HT-29 (cell line): ENCODE measurements around the gene SUN5. TPM values are rescaled to one million over a fixed set of nuclear protein-coding genes. Genes with fewer than 3 reads are reported as not detected.
"Not testable (repeated sequence)": the region's sequence is repeated elsewhere in the genome, so short reads cannot be mapped to it uniquely, and the experiment has no call there.

Experiments used
- DNase-seq: peaks from one replicate; pipeline ENCODE4 v3.0.0-alpha.2; 2015; ENCODE audit warnings: low spot score
- total RNA-seq: library from RNA; depleted of rRNA; stranded (reverse); fragments of >200 nt; shearing (Covaris generic); gene quantifications from 2 replicates; pipeline ENCODE4 v1.2.3, GENCODE V29; 2014

SUN5 gene
- total RNA-seq, 1 experiment from 2014 or later = not detected

DNA sequence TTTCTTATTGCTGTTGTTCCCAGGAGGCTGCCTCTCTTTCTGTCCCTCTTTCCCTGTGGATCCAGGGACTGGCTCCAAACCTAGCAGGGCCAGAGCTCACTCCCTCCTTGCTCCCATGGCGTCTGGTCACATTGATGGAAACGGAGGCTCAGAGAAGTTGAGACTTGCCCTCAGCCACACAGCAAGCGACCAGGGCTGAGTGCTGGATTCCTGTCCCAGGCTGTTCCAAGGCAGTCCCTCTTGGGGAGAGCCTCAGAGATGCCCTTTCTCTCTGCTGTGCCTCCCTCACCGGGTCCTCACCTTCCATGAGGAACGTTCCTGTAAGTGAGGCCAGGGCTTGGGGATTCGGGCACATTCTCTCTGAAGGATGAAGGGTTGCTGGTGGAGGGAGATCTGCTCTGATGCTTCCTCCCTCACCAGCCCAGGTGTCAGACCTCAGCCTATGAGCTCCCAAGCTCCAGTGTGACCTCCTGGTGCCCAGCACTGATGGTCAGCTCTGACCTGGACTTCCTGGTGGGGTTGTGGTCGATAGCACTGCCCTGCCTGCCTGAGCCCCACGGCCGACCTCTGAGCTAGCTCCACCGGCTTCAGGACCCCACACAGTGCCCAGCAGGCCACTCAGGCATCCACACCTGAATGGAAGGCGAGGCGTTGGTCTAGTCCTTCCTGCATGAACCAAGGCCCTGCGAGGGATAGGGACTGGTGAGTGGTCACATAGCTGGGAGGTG, 26.8 kb downstream of the SUN5 start:
- no peak for DNase-seq

DNA sequence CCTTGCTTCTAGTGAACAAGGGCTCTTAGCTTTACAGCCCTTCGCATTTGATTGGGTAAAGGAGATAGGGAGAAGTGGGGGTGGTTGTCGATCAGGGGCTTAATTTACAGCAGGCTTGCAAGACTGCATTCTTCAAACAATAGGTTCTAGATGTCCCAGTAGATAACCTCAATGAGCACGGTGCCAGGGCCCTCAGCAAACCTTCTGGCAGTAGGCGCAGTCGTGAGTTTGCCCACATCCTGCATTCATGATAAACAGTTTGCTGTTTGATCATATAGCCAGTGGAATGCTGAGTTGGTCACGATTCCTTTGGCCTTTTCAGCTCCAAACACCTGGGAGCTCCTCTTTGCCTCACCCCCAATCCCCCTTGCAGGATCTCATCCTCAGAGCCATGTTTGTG, 27.5 kb downstream of the SUN5 start:
- DNase-seq = no peak

DNA sequence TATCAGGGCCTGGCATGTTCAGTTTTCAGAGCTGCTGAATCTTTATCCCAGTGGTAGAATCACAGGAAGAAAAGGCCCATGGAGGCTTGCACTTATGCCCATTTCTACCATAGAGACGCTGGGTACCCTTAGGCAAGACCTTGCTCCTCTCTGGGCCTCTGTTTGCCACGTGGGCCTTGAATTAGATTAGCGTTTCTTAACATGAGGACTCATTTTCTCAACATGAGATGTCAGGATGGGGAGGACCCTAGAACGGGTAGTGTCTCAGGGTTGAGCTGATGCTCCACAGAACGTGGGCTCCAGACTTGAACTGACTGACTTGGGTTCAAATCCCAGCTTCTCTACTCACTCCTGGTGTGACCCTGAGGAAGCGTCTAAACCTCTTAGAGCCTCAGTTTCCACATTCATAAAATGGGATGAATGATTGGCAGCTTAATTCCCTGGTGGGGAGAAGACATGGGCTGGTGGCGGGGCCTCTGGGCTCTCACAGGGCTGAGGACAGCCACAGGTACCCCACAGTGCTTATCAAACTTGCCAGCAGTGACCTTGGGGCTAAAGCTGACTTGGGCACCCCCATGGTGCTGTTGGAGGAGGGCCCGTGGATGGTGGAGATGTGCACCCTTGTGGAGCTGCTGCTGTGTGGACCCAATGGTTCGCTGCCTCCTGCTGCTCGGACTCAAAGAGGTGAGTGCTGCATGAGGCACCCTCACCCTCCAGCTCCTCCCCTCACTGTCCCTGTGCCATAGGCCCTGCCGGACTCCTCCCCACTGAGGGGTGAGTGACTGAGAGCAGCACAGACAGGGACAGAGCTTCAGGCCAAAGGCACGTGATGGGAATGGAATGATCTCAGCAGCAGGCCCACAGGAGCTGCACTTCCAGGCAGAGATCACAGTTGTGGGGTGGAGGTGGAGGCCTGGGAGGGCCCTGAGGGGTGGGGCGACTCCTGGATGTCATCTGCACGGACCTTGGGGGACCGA, 28.2 kb downstream of the SUN5 start:
- no peak for DNase-seq

DNA sequence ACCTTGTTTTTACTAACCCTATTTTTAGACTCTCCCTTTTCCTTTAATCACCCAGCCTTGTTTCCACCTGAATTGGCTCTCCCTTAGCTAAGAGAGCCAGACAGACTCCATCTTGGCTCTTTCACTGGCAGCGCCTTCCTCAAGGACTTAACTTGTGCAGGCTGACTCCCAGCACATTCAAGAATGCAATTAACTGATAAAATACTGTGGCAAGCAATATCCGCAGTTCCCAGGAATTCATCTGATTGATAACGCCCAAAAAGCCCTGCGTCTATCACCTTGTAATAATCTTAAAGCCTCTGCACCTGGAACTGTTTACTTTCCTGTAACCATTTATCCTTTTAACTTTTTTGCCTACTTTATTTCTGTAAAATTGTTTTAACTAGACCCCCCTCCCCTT, 29.1 kb downstream of the SUN5 start:
- not testable (repeated sequence) for DNase-seq

DNA sequence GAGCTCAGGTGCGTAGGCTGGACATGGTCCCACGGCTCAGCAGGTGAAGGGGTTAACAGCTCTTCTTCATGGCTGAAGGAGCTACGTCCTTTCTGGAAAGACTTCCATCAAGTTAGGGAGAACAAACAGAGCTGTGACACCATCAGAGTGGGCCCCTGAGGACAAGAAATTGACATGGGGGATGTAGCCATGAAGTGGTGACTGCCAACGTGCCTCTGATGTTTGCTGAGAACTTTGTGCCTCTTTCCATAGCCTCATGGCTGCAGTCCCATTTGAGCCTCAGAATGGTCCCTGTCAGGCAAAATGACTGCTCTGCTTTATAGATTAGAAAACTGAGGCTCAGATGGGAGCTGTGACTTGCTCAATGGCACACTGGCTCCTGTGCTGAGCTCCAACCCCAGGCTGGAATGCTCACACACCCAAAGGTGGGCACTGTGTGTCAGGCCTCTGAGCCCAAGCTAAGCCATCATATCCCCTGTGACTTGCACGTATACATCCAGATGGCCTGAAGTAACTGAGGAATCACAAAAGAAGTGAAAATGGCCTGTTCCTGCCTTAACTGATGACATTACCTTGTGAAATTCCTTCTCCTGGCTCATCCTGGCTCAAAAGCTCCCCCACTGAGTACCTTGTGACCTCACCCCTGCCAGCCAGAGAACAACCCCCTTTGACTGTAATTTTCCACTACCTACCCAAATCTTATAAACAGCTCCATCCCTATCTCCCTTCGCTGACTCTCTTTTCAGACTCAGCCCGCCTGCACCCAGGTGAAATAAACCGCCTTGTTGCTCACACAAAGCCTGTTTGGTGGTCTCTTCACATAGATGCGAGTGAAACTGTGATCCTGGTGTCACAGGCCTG, 29.8 kb downstream of the SUN5 start:
- DNase-seq = not testable (repeated sequence)

DNA sequence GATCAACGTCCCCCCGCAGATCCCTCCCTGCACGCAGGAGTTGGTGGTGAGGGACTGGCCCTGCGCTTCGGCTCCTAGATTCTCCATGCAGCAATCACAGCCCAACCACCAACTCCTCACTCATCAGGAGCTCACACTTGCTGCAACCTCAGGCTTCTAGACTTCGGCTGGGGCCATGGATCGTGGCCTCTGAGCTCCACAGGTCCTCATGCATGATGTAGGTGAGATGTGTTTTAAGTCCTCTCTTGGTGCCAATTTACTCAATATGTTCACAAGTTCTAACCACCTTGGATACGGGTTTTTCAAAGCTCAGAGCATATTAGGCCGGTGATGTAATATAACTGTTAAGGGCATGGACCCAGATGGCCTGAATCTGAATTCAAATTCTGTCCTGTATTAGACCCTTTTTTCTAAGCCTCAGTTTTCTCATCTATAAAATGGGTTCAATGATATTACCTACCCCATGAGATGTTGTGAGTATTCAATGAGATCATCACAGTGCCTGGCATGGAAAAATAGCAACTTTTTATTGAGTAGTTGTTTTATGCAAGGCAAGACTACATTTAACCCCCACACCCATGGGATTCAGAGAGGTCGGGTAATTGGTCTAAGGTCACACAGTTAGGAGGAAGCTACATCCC, 31.0 kb downstream of the SUN5 start:
- no peak for DNase-seq

DNA sequence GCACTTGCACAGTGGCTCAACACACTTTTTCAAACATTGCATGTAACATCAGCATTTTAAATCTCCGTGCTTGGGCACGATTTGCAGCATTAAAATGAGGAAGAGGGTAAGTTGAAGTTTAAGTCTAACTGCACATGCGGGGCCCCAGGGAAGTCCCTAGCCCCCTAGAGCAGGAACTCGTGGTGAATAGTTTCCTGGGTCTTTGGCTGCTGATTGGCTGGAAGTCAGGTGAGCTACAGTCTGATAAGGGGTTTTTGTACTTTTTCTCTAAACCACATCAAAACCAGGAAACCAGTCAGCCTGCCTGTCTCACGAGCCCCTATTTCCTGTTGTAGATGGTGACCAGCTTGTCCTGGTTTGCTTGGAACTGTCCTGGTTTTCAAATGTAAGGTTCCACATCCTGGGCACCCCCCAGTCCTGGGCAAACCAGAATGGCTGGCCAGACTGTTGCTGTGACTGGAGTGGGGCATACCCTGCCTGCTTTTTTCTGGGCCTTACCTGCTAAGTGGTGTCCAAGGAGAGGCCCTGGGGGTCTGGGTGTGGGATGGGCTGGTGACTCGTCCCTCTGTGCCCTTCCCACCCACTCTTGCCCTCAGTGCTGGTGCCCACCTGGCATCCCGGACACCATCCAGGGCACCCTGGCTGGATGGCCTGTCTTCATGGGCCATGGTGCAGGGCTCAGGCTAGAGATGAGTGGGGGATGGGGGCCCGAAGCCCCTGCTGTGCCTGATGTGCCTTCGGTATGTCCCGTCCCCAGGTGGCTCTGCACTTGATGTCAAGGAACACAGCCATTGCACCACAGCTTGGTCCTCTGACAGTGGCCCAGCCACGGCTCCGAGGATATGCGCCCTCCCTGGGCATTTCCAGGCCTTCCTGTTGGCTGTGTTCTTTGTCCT, 31.8 kb downstream of the SUN5 start:
- DNase-seq = no peak

DNA sequence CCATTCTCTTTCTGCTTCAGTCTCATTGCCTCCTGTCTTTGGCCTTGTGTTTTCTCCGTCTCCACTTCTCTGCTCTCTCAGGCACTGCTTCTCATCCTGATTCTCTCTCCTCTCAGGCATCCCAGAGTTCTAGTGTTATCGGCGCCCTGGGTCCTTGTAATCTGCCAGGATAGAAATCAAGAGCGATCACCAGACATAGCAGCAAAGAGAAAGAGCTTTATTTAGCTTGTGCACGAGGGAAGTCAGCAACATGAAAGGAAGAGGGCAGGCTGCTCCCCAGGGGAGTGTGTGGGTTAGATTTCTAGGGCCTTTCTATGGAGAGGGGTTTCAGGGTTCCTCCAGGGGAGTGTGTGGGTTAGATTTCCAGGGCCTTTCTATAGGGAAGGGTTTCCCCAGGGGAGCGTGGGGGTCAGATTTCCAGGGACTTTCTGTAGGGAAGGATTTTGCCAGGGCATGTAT, 32.5 kb downstream of the SUN5 start:
- no peak for DNase-seq

DNA sequence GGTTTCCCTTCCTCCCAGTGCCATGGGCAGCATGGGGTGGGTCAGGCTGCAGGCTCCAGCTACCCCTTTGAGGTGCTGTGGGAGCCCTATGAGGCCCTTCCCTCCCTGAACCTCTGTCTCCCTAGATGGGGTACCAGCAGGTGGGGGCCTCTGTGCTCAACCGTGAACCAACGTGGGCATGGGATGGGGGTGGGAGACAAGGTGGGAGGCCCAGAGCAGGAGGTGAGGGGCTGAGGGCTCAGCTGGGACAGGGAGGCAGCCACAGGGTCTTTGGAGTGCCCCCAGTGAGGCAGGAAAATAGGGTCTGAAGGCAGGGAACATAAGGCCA, 33.3 kb downstream of the SUN5 start:
- DNase-seq = no peak

DNA sequence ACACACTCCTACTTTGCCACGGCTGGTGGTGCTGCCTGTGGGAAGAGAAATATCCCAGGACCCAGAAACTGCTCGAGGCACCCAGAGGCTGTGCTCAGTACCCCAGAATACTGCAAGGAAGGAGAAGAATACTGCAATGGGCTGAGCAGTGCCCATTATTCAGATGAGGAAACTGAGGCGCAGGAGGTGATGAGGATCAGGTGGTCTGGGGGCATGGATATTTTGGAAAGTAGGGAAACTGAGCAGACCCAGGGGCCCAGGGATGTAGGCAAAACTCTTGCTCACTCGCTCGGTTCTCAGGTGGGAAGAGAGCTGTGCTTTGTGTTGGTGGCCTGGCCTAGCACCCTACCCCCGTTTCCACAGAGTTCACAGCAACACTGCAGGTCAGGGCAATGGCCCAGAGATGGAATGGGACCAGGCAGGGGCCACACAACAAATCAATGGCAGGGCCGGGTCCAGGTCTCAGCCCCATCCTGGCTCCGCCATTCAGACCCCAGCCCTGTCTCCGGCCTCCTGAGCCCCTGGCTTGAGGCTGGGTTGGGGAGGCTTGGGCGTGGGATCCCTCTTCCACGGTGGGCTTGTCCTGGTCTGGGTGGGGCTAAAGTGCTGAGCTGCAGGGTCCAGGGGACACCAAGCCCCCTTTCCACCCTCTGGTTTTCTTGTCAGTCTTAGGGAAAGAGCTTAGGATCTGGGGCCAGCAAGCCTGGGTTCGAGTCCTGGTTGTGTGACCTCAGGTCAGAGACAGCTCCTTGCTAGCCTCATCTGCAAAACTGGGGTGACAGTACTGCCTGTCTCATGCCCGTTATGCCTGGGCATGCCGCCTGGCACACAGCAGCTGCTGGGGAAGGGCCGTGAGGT, 33.9 kb downstream of the SUN5 start:
- DNase-seq = no peak

DNA sequence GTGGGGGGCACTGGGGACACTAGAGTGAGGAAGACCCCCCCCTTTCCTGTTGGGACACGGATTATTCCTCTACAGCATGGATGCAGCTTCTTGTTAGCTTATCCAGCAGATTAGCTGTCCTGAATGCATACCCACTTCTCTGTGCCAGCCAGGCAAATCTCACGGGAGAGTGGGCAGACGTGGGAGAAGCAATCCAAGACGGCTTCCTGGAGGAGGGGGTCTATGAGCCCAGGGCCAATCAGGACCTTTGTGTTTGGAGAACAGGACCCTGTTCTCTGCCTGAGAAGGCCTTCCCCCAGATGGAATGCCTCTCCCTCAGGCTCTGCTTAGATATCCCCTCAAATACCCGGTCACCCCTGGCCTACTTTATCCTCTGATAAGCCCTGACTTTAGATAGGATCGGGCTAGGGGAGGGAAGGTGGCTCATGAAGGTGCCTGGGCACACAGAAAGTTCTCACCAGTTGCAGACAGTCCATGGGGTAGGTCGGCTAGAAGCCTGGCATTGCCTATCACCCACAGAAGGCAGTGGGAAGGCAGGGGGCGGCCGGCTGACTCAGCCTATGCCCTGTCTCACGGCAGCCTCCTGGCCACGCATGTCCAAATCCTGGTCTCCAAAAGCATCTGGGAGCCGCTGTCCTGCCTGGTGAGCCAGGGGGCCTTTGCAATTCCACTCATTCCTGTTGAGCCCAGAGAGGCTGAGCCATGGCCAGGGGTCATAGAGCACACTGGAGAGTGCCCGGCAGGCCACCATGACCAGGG, 34.7 kb downstream of the SUN5 start:
- DNase-seq = no peak

DNA sequence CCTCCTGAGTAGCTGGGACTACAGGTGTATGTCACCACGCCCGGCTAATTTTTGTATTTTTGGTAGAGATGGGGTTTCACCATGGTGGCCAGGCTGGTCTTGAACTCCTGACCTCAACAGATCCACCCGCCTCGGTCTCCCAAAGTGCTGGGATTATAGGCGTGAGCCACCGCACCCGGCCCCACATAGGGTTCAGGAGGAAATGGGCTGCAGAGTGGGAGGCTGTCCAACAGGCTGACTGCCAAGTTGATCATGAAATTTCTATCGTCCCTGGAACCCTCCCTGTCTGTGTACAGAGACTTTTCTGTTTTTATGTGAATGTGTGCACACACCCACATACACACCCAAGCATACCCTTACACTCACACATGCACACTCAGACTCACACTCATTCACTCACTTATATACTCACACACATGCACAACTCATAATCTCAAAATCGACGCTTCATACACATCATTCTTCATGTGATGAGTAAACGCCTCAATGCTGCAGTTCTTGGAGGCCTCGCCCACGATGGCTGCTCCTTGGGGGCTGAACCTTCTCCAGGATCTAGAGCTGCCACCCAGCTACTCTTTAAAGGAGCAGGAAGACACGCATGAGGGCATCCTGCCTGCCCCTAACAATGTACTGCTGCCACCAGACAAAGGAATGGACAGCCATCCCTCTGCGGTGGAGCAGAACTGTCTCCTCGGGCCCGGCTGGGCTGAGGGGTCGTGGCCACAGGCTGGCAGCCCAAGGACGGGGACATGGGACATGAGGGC, 35.6 kb downstream of the SUN5 start:
- DNase-seq = no peak

DNA sequence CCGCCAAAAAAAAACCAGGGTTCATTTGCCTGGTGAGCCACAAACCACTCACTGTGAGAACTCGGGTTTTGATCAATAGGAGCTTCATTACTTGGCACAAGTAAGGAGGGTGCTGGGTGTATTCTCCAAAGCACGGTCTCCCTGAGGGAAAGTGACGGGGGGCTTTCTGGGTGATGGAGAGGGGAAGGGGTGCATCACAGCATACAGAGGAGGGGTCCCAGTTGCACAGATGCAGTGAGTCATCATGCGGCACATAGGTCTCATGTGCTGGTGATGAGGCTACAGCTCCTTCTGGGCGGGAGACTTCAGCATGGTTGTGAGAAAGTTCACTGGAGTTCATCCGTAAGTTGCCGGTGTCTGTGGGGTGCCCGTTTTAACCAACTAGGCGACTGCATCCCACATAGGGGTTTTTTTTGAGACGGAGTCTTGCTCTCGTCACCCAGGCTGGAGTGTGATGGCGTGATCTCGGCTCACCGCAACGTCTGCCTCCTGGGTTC, 36.2 kb downstream of the SUN5 start:
- no peak for DNase-seq

DNA sequence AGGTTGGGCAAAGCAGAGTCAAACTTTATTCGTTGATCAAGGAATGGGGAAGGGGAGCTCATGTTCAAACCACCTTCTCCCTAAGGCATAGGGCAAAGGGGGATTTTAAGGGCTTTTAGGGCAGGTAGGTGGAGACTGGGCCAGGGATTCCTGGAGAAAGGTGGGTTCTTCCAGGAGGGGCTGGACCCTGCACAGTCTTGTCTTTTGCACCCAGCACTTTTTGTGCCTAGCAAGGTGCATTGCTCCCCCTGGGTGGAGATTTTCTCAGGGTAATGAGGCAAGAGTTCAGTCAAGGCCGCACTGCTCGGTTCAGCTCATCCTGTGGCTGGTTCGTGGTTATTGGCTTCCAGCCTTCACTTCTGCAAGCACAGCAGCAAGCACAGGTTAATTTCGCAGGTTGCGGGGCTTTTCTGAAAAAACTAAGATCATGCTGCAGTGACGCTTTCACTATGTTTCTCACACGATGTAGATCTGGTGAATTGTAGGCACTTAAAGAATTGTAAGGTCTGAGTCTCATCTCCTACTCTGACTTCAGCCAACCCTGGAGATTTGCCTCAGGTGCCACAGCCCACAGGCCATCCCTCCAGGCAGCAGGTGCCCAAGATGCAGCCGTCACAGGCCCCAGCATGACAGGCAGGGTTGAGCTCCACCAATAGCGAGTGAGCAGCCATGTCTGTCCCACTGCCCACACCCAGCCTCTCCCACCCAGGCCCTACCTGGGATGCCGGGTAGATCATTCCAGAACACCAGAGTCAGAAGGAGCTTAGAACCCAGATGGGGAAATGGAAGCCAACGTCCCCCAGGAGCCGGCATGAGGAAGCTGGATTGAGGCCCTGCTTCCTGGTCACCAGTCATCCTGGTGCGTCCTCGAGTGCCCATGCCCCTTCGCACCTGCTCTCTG, 37.1 kb downstream of the SUN5 start:
- no peak for DNase-seq

DNA sequence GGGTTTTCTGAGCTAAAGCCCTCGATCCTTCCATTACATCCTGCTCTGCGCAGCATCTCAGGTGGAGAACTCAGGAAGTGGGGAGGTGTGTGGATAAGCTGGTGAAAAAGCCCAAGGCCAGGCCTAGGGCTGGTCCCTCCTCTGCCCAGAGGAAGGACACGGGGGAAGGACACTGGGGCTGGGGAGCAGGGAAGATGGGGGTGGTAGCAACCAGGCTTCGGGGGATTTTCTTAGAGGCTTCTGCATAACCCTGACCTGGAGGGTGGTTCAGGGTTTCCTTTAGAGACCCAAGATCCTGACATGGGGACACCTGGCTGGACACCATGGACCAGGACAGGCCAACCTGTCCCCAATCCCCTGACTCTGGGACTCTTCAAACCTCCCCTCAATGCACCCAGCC, 37.9 kb downstream of the SUN5 start:
- no peak for DNase-seq

DNA sequence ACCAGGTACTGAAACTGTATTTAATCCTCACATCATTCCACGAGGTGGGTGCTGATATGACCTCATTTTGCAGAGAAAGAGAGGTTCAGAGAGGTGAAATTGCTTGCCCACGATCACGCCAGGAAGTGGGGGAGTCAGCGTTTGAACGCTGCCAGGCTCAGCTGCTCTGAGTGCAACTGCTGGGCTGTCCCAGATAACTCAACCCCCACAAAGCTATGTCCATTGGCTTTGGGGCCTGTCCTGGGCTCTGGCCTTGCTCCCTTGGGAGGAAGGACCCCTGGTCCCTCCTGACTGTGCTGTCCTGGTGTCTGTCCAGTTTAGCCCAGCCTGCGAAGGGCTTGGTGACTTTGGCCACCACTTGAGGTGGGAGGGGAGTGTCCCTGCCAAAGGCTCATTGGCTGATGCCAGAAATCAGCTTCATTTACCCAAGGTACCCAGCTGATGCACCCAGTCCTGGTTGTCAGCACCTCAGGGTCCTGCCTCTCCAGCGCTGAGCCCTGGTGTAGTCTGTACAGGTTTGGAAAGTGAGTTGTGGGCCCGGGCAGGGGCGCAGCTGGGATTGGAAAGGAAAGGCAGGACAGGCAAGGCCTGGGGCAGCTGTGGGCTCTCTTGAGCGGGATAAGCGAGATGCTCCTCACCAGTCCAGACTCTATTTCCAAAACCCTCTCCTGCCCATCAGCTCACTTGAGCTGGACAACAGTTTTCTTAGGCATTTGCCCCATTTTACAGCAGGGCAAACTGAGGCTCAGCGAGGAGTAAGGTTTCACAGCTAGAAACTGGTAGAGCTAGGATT, 38.5 kb downstream of the SUN5 start:
- DNase-seq = no peak
